Lower leg skin (tissue), 3 donors: ENCODE data around the gene TWIST2.

Experiments
- CTCF ChIP-seq, 3 donors: fragments of 450-650 bp; IDR thresholded peaks; one replicate each; pipeline ENCODE4 v1.5.1; 2016; ENCODE audit warnings: antibody characterized with exemption in 3 of 3, mild to moderate bottlenecking in 3 of 3, moderate library complexity in 2 of 3
- POLR2A ChIP-seq, 2 donors: fragments of 450-650 bp; IDR thresholded peaks; one replicate each; pipeline ENCODE4 v1.6.1; 2016 to 2017; ENCODE audit warnings: antibody characterized with exemption in 2 of 2, mild to moderate bottlenecking in 1 of 2, moderate library complexity in 1 of 2

GRCh38 chr2:238872628-238873380 lies 24.9 kb downstream of the TWIST2 start:
- TF ChIP-seq CTCF (IDR thresholded peaks at IDR 0.05): no peak
- no peak for TF ChIP-seq POLR2A (IDR thresholded peaks at IDR 0.05)
